ENCODE data around the gene MTHFD1.

MTHFD1 gene

DNA sequence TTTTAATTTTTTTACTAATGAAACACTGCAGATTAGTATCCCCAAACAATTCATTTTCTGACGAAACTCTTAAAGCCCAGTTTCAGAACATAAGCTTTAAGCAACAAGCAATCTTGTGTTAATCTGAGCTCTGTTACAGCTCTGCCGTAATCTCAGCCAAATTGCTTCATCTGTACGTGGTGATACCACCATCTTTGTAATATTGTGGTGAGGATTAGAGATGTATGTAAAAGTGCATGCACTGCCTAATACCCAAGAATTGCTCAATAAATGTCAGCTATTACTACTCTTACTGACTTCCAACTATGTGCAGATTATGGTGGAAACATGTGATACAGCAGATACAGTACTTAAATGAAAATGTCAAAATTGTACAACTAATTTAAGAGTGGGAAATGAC lies 78.9 kb downstream of the MTHFD1 start:
- TF ChIP-seq, protein P1, sequence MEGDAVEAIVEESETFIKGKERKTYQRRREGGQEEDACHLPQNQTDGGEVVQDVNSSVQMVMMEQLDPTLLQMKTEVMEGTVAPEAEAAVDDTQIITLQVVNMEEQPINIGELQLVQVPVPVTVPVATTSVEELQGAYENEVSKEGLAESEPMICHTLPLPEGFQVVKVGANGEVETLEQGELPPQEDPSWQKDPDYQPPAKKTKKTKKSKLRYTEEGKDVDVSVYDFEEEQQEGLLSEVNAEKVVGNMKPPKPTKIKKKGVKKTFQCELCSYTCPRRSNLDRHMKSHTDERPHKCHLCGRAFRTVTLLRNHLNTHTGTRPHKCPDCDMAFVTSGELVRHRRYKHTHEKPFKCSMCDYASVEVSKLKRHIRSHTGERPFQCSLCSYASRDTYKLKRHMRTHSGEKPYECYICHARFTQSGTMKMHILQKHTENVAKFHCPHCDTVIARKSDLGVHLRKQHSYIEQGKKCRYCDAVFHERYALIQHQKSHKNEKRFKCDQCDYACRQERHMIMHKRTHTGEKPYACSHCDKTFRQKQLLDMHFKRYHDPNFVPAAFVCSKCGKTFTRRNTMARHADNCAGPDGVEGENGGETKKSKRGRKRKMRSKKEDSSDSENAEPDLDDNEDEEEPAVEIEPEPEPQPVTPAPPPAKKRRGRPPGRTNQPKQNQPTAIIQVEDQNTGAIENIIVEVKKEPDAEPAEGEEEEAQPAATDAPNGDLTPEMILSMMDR (conservative IDR thresholded peaks at IDR 0.05) = no peak
- H3K27ac ChIP-seq = peak overlapping the region; percentile 84

GRCh38 chr14:64467566-64467965 lies 79.4 kb downstream of the MTHFD1 start:
- TF ChIP-seq, protein P1 (conservative IDR thresholded peaks at IDR 0.05) = no peak
- peak overlapping the region; percentile 84 for H3K27ac ChIP-seq

- TF ChIP-seq, protein P1 (conservative IDR thresholded peaks at IDR 0.05) = no peak
- peak overlapping the region; percentile 84 for H3K27ac ChIP-seq
Observed at GRCh38 chr14:64468451-64468850, 80.3 kb downstream of the MTHFD1 start.

- TF ChIP-seq, protein P1 (conservative IDR thresholded peaks at IDR 0.05) = no peak
- H3K27ac ChIP-seq = no peak overlapping the region
Observed at GRCh38 chr14:64474041-64474440, 85.9 kb downstream of the MTHFD1 start.

DNA sequence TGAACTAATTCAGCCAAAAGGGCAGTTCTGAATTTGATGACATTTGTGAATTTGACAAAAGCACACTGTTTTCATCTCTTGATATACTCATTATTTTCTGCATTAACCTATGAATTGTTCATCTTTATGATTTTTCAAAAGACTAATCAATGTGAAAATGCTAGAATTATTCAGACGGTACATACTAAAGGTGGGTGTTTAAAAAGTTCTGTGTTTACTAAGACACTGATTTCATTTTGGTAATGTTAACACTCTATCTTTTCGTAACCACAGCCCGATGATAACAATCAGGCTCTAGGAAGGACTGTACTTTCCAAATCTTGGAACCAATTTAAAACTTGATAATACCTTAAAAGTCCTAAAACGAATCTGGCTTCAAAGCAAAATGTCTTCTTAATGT lies 86.5 kb downstream of the MTHFD1 start:
- H3K27ac ChIP-seq = no peak overlapping the region
- TF ChIP-seq, protein P1 (conservative IDR thresholded peaks at IDR 0.05) = no peak

DNA sequence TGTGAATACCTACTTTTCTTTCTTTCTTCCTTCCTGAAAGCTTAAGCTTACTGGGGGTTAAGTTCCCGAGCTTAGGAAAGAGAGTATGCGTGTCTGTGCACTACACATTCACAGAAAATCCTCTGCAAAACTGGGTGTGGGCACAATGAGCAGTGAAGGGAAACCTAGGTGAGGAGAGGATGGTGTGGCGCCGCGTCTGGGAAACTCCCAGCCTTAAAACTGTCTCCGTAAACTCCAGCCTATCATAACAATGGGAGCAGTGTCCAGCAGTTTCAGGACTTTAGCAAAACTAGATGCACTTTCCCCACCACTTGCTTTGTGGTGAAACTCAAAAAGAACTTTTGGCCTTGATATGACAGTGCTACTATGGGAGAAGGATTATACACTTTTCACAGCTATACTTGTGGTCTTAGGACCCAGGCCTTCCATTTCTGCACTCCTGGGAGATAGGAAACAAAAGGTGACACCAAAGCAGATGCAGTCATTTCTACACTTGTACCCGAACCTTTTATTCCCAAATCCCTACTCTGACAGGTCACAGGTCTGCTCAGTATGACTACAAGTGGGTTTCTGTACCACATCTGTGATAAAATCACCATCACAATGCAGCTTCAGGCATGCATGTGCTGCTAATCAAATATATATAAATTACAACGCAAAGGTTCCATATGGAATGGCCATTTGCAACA lies 87.6 kb downstream of the MTHFD1 start:
- TF ChIP-seq, protein P1 (conservative IDR thresholded peaks at IDR 0.05) = no peak
- no peak overlapping the region for H3K27ac ChIP-seq

GRCh38 chr14:64476438-64476837 lies 88.3 kb downstream of the MTHFD1 start:
- TF ChIP-seq, protein P1 (conservative IDR thresholded peaks at IDR 0.05) = no peak

More at GRCh38 chr14:64476438-64476837, 88.3 kb downstream of the MTHFD1 start:
- no peak overlapping the region for H3K27ac ChIP-seq

All from VCaP (cell line).